ENCODE data around the gene CBARP. TPM values are rescaled to one million over a fixed set of nuclear protein-coding genes. Genes with fewer than 3 reads are reported as not detected.

Gene CBARP
- total and polyA plus RNA-seq, 9 of the 15 experiments (the other 6 are each of a cell fraction or from before 2014, with no cell fraction given): 0.03 to 8.9 (median 1.2) TPM; not detected in 1

DNA sequence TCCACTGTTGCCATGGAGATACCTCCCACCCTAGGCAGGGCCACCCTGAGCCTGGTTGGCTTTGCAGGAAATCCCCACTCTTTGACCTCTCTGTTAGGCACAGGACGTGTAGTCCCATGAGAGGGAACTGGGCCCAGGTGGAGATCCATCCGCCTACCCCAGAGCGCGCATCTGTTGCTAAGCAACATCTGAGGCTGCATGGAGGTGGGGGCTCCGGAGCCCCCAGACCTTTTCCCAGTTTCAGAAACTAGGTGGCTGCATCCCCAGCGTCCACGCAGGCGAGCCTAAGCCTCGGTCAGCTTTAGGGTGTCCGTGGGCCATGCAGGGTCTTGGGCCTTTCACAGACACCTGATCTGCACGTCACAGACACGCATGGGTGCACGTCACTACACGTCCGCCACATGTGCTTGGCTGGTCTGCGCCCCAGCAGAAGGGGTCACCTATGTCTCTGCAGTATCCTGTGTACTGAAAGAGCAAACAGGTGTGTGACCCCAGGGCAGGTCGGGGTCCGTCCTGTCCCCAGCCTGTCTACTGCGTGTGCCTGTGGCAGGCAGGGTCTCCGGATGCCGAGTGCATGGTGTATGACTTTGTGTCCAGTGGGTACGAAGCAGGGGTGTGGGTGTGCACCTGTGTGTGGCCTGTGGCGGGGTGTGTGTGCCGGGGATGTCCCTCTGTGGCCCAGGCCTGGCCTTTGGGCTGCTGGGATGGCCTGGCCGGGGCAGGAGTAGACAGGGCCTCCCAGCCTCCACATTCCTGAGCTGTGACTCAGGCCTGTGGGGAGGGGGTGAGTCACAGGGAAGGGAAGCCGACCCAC is 27.2 kb upstream of the CBARP start (continued):
- TF ChIP-seq ZBTB43 (CRISPR knock-in tag; IDR thresholded peaks at IDR 0.05): no peak
- peak; percentile 65 to 82 for TF ChIP-seq MAZ (CRISPR knock-in tag; conservative IDR thresholded peaks at IDR 0.05 in 1 of 2, IDR thresholded peaks at IDR 0.05 in 1 of 2)
- no peak for TF ChIP-seq RBM34 (IDR thresholded peaks at IDR 0.05; ENCODE audit: borderline replicate concordance, insufficient read depth, low read length)
- no peak for TF ChIP-seq SREBF1 (IDR thresholded peaks at IDR 0.05; ENCODE audit: borderline replicate concordance, low read depth, low read length)
- TF ChIP-seq, protein P1, sequence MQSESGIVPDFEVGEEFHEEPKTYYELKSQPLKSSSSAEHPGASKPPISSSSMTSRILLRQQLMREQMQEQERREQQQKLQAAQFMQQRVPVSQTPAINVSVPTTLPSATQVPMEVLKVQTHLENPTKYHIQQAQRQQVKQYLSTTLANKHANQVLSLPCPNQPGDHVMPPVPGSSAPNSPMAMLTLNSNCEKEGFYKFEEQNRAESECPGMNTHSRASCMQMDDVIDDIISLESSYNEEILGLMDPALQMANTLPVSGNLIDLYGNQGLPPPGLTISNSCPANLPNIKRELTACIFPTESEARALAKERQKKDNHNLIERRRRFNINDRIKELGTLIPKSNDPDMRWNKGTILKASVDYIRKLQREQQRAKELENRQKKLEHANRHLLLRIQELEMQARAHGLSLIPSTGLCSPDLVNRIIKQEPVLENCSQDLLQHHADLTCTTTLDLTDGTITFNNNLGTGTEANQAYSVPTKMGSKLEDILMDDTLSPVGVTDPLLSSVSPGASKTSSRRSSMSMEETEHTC (IDR thresholded peaks at IDR 0.05): no peak
- TF ChIP-seq PHF8 (IDR thresholded peaks at IDR 0.05; ENCODE audit: borderline replicate concordance, low read length): no peak
- no peak for TF ChIP-seq IRF9 (tag; IDR thresholded peaks at IDR 0.05)
- no peak for TF ChIP-seq PREB (CRISPR knock-in tag; IDR thresholded peaks at IDR 0.05)
- no peak for TF ChIP-seq ZNF253 (CRISPR knock-in tag; conservative IDR thresholded peaks at IDR 0.05)
- TF ChIP-seq GTF2E2 (tag; IDR thresholded peaks at IDR 0.05): no peak
- TF ChIP-seq NR3C1 (CRISPR knock-in tag; IDR thresholded peaks at IDR 0.05): no peak
- no peak for TF ChIP-seq KLF10 (CRISPR knock-in tag; IDR thresholded peaks at IDR 0.05)
- TF ChIP-seq ZFPM2 (CRISPR knock-in tag; IDR thresholded peaks at IDR 0.05): no peak
- TF ChIP-seq FOS (IDR thresholded peaks at IDR 0.05; ENCODE audit: extremely low read depth, insufficient read length): peak; percentile 64
- TF ChIP-seq KDM5B (IDR thresholded peaks at IDR 0.05; ENCODE audit: insufficient replicate concordance, low read depth, low read length): no peak
- no peak for TF ChIP-seq CBX2 (IDR thresholded peaks at IDR 0.05; ENCODE audit: insufficient read depth, low read length, poor library complexity, severe bottlenecking)
- no peak for TF ChIP-seq HMG20B (CRISPR knock-in tag; IDR thresholded peaks at IDR 0.05)
- no peak for TF ChIP-seq RBFOX2 (IDR thresholded peaks at IDR 0.05; ENCODE audit: low read depth, low read length)
- 0 out of 2 replicates have a peak, but pooled peaks have one; percentile 41 for TF ChIP-seq TARDBP (IDR thresholded peaks at IDR 0.05)
- TF ChIP-seq, protein P2, sequence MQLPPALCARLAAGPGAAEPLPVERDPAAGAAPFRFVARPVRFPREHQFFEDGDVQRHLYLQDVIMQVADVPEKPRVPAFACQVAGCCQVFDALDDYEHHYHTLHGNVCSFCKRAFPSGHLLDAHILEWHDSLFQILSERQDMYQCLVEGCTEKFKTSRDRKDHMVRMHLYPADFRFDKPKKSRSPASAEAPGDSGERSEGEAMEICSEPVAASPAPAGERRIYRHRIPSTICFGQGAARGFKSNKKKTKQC (CRISPR knock-in tag; IDR thresholded peaks at IDR 0.05): no peak
- TF ChIP-seq DACH1 (IDR thresholded peaks at IDR 0.05; ENCODE audit: partially characterized antibody): no peak
- no peak for TF ChIP-seq IRF1 (CRISPR knock-in tag; IDR thresholded peaks at IDR 0.05; ENCODE audit: borderline replicate concordance)

All from K562 (cell line).